Measurements from ENCODE around the gene PAXX.

PAXX gene

DNA sequence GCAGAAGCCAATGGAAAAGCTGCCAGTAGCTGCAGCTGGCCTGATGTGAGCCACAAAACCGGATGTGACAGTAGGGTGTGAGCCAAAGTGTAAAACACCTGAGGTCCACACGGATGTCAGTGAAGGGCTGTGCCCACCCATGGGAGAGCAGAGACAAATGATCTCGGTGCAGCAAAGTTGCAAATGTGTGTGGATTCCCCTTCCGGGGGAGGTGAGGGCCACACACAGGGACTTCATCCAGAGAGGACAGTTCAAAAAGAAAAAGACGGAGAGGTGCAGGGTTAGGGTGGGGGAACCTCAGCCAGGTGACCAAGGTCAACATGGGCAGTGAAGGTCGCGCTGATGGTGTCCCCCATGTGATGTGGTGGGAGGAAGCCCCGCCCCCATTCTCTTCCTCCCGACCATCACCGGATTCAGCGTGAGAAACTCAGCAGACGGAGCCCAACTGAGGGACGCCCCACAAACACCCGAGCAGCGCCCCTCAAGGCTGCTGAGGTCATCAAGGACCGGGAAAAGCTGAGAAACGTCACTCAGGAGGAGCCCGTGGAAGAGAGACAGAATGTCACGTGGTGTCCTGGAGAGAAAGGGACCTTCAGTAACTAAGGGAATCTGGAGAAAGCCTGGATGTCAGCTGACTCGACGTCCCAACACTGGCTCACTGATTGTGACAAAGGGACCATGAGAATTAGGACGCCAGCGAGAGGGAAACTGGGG is 26.3 kb upstream of the PAXX start:
- DNase-seq: peak; percentile 61 to 62

DNA sequence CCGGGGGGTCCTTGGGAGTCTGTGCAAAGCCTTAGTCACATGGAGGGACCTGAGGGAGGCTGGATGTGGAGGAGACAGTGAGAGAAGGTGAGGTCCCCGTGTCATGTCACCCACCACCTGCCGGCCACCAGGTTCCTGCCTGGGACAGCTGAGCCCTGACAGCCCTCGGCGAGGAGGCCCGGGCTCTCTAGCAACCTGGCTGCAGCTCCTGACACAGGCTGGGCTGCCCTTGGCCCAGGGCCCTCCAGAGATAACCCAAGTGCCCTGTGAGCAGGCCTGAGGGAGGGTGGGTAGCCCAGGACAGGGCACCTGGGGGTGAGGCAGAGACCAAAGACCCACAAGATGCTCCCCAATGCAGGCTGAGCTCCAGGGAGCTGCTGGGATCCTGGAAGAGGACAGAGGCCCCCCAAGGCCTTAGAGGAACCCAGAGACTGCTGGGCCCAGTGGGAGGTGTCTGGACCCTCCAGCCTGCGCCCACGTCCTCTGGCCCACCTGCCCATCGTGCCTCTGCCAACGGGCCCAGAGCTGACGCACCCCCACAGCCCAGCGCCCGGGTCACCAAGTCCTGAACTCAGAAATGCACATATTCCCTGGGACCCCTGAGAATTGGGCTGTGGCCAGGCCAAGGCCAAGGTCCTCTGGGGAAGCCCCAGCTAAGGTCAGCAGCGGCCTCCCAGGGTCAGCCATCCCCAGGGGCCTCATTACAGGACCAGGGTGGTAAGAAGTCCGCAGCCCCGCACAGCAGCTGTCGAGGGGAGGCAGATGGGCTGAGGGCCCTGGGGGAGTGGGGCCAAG is 23.7 kb upstream of the PAXX start:
- no peak for DNase-seq

DNA sequence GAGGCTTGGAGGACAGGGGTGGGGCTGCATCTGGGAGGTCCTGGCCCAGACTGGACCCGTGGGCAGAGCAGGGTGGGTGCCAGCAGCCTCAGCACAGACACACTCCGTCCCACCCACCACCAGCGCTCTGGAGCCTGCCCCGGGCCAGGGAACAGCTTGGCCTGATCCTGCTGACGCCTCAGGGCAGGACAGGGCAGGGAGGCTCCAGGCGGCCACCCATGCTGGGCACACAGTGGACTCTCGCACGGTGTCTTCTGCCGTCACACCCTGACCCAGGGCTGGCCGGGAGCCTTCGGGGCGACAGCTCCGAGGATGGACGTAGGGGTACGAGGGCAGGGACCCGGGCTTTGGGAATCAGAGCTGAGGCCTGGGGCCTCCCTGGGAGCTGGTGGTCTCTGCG is 23.1 kb upstream of the PAXX start:
- DNase-seq: no peak

DNA sequence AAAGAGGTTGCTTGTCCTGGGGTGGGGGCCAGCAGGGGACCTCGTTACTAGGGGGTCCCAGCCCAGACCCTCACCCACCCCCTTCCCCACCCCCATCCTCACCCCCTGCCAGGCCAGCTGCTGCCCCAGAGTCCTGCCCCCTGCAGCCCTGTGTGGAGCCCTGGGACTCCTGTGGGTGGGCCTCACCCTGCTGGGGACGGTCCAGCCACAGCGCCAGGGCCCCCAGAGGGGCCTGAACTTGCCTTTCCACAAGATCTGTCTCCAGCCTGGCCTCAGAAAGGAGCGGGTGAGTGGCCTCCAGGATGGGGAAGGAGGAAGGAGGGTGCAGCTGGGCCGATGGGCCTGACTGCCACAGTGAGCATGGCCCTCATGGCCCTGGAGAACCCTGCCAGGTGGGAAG is 22.4 kb upstream of the PAXX start:
- DNase-seq: no peak

DNA sequence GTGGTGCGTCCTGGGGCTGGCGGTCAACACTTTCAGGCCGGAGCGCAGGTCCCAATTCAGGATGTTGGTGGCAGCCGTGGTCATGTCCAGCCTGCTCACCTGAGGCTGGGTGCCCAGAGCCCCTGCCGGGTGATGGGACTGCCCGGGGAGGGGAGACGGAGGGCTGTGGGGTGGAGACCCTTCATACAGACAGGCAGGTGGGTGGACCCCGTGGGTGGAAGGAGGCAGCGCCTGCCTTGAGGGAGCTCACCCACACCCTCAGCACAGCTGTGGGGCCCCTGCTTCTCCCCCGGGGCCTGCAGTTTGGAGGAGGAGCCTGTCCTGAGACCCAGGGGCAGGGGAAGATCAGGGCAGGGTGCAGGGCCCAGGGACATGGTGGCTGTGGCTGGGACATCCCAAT is 21.9 kb upstream of the PAXX start:
- DNase-seq: no peak

DNA sequence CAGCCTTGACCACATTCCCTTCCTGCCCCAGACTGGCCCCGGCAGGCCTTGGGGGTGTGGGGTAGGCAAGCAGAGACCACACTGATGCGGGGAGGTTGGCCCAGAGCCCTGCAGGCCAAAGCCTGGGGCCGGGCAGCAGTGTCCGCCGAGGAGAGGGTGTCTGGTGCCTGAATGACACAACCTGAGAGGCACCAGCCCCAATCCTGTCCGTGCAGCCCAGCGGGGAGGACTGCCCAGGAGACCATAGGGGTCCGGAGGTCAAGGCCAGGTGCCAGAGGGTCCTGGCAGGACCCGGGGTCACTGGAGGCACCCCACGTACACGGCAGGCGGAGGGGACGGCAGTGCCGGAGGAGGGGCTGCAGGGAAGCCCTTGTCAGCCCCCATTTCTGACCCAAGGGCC is 20.5 kb upstream of the PAXX start:
- no peak for DNase-seq

DNA sequence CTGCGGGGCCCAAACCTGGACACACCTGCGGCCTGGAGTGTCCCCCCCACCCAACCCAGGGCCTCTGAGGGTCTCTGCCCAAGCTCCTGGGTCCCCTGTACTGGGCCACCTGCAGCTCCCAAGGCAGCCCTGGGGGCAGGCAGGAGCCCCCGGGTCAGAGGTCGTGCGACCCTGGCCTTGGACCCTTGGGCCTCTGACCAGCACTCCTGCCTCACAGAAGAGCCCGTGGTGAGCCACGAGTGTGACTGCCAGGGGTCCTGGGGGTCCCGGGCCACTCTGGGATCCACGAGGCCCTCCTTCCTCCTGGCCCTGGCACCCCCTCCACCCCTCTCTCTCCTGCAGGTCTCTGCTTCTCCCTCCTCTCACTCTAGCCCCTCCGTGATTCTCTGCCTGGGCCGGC is 19.9 kb upstream of the PAXX start:
- DNase-seq: no peak

DNA sequence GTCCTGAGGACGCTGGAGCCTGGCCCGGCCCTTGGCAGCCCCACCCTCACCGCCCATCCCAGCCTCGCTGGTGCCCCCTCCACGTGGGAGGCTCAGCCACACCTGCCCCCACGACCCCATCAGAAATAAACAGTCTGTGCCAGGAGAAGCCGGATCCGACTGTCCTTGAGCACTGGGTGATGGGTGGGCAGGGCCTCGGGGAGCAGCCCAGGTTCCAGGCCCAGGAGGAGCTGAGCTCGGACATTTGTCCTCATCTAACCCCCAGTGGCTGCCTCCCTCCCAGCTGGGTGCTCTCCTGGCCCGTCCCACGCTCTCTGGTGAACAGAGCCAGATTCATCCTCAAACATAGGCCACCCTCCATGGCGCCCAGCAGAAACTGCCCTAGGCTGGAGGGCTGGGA is 19.5 kb upstream of the PAXX start:
- no peak for DNase-seq

DNA sequence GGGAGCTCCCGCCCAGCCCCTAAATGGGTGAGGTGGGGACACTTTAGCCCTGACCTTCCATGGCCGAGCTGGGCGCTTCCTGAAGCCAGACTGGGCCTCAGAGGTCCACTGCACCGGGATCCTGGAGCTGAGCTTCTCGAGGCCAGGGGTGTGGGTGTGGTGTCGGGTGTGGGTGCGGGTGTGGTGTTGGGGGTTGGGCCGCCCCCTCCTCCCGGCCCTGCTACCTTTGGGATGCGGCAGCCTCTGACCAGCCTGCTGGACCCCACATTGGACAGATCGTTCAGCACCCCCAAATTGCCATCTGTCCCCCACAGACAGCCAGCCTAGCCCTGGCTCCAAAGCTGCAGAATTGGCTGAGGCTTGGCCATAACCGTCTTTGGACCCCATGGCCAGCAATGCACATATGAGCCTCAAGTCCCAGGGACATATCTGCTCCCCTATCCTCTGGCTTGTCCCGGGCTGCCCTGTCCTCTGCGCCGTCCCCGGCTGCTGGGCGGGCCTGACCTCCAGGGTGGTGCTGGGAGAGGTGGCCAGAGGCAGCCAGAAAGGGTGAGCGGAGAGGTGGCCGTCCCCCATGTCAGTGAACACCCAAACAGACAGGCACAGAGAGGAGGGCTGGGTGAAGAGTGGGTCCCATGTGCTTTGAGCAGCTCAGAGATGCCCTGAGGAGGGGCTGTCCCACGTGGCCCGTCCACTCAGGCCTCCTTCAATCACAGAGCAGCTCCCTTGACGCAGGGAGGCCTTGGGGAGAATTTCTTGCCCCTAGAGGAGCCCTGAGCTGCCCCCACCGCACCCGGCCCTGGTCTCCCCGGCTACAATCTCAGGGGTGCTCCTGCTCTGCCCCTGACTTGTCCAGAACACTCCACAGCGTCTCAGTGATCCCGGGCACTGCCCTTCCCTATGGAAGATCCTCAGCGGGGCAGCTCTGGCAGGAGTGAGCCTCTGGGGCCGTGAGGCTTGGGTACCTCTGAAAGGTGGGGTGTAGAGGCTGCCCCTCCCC is 18.3 kb upstream of the PAXX start:
- DNase-seq: no peak

DNA sequence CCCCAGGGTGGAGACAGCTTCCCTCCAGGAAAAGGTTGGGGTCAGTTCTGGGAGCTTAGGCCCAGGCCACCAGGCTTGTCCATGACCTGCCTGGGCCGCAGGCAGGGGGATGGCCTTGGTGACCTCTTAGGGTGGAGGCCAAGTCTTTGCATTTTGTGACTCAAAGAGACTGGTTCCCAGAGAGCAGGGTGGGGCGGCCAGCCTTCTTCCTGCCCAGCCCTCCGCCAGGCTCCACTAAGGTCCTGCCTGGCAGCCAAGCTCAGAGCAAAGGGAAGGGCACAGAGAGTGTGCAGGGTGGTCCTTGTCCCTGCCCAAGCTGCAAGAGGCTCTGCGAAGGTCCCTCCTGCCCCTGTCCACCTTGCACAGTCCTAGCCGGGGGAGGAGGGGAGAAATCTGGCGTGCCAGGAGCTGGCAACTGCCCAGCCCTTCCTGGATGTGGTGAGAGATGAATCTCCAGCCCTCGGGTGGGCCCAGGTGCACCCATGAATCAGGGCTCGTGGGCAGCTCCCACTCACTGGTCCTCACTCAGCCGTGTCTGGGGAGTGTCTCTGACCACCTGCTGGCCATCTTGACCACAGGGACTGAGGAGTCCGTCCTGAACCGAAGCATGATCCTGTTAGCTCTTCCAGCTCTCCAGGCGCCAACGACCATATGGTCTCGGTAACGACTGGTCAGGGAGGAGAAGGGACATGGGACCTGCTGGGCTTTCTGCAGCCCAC is 17.2 kb upstream of the PAXX start:
- peak in 1 of 2 donors; percentile 30 for DNase-seq

DNA sequence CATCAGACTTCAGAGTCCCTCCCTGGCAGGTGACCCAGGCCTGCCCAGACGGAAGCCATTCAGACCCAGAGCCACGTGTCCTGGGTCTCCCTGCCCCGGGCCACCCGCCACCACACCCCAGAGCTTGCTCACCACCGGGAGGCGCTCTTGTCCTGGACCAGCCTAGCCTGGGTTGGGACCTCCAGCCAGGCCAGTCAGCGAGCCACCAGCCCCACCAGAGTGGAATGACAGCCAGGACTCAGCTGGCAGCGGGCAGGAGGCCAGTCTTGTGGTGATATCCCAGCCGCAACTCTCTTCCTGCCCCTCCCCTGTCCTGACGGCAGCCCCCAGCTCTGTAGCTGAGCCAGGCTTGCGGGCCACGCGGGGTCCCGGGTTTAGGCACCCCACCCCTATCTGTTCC is 16.6 kb upstream of the PAXX start:
- peak in 1 of 2 donors; percentile 15 for DNase-seq

DNA sequence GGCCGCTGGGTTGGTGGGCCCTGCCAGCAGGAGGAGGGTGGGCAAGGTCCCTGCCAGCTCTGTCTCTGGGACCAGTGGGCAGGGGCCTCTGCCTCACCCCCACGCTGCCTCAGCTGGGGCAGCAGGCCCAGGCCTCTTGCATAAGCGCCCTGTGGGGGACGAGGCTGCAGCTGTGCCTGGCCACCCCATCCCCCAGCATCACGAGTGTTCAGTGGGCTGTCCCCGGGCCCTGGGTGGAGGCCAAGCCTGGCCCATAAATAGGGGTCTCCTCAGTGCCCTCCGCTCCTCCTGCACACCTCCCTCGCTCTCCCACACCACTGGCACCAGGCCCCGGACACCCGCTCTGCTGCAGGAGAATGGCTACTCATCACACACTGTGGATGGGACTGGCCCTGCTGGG is 15.0 kb upstream of the PAXX start, which contains the start of gene PTGDS:
TSS of gene PTGDS (plus strand) at position 282 of the 400 bp plus-strand sequence. CDS start at position 357, 75 bp downstream.
- DNase-seq: peak in 1 of 2 donors; percentile 32

DNA sequence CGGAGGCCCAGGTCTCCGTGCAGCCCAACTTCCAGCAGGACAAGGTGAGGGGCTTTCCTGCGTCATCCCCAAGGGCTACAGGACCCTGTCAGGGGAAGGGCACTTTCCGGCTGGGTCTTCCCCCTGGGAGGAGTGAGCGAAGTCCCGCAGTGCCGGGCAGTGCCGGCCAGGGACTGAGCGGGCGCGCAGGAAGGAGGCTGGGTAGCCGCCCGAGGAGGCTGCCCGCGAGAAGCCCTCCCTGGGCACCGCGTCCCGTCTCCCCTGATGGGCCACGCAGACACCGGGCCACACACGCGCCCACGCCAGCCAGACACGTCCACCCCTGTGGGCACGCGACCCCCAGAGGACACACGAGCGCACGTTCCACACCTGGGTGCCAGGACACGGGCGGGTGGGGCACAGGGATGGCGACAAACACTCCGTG is 14.6 kb upstream of the PAXX start:
- no peak for DNase-seq

DNA sequence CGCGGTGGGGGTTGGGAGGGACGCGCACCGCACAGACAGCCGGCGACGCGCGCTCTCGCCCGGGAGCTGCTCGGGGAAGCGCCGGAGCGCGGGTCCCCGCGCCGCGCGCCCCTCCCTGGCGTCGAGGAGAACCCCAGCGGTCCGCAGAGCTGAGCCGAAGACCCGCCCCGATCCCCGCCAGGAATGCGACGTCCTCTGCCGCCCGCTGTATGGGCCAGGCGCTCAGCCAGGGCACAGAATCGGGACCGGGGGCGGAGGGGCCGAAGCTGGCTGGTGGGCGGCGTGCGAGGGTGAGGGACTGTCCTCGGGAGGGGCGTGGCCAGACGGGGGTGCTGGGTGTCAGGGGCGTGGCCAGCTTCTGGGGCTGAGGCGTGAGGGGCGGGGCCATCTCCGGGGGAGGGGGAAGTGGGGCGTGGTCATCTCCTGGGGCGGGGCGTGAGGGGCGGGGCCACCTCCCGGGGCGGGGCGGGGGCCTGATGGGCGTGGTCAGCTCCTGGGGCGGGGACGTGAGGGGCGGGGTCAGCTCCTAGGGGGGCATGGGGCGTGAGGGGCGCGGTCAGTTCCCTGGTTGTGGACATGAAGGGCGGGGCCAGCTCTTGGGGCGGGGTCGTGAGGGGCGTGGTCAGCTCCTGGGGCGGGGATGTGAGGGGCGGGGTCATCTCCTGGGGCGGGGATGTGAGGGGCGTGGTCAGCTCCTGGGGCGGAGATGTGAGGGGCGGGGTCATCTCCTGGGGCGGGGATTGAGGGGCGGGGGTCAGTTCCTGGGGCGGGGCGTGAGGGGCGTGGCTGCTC is 14.0 kb upstream of the PAXX start:
- peak; percentile 18 to 45 for DNase-seq

DNA sequence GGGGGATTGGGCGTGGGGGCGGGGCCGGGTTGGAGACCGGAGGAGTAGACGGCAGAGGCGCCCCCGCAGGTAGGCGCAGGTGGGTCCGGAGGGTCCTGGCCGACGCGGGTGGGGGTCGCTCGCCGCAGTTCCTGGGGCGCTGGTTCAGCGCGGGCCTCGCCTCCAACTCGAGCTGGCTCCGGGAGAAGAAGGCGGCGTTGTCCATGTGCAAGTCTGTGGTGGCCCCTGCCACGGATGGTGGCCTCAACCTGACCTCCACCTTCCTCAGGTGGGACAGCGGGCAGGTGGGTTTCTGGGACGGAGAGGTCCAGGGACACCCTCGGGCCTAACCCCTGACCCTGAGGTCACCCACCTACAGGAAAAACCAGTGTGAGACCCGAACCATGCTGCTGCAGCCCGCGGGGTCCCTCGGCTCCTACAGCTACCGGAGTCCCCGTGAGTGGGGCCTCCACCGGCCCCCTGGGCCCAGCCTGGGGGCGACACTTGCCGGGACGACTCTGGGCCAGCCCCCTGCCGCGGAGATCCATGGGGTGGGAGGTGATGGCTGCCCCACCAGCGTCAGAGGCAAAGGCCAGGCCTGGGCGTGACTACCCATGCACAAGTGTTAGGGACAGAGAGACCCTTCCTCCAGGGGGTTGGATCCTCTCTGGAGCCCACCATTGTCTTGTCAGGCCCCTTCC is 13.2 kb upstream of the PAXX start:
- DNase-seq: no peak

DNA sequence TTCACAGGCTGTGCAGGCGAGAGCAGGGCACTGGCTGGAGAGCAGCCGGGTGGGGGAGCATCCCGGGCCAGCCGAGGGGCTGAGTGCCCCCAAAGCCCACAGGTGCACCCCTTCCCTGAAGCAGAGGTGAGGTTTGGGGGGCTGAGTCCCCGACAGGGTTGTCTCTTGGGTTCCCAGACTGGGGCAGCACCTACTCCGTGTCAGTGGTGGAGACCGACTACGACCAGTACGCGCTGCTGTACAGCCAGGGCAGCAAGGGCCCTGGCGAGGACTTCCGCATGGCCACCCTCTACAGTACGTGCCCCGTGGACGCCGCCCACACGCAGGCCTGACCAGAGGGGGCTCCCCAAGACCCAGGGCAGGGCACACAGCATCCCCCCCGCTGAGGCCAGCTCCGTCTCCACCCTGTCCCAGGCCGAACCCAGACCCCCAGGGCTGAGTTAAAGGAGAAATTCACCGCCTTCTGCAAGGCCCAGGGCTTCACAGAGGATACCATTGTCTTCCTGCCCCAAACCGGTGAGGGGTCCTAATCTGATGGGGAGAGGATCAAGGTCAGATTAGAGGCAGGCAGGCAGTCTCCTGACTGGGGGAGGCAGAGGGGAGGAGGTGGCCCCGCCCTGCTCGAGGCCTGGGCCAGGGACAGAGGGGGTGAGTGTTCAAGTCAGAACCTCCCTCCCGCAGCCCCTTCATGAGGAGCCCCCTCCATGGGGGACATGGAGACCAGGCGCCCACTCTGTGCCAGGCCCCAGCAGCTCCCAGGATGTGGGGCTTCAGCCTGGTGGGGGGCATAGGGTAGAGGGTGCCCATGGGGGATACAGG is 12.2 kb upstream of the PAXX start:
- DNase-seq: no peak

DNA sequence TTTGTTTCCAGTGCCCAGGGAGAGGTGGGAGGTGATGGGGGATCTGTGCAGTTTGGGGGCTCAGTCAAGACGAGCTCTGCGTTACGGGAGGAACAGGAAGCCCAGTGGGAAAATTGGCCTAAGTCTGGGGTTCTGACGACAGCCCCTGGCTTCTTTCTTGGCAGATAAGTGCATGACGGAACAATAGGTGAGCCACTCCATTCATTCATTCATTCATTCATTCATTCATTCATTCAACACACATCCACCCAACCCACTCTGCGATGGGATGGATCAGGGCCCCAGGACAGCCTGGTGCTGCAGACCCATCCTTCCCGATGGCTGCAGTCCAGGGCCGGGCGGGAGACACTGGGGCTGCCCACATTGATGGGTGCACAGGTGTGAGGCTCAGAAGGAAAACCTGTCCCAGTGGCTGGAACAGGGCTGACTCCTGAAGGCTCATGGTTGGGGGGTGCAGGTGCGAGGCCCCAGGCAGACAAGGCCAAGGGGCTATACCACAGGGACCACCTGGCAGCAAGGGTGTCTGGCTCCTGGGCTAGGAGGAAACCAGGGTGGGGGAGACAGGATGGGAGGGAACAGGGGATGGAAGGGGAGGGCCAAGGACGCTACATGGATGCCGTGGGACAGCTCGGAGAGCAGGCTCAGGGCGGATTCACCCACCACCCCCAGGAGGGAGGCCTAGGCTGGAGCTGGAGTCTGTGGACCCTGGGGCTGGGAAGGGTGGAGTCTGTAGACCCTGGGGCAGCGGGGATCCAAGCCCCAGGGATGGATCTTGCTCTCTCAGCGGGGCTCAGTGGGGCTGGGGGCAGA is 11.3 kb upstream of the PAXX start:
- no peak for DNase-seq

DNA sequence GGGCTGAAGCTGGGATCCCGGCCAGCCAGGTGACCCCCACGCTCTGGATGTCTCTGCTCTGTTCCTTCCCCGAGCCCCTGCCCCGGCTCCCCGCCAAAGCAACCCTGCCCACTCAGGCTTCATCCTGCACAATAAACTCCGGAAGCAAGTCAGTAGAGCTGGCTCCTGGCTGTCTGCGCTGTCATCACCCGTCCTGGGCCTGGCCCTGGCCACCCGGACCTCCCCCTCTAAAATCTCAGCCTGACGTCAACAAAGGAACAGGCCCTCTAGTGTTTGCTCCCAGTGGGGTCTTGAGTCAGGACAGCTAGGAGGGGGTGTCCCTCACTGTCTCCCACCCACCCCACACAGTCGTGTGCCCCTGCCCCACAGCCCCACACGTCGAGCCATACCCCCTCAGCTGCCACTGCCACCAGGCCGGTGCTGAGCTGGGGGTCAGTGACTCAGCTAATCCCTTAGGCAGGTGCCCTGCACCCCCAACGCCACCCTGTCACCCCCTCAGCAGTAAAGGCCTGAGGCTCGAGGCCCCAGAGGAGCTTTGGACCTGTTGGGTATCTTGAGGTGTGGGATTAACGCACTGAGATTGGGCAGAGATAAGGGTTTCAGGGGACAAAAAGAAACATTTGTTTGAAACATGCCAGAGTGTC is 10.5 kb upstream of the PAXX start:
- DNase-seq: no peak
